ENCODE results near the gene ANAPC10.
"Not testable (repeated sequence)": the region's sequence is repeated elsewhere in the genome, so short reads cannot be mapped to it uniquely, and the experiment has no call there.

Gene ANAPC10

DNA sequence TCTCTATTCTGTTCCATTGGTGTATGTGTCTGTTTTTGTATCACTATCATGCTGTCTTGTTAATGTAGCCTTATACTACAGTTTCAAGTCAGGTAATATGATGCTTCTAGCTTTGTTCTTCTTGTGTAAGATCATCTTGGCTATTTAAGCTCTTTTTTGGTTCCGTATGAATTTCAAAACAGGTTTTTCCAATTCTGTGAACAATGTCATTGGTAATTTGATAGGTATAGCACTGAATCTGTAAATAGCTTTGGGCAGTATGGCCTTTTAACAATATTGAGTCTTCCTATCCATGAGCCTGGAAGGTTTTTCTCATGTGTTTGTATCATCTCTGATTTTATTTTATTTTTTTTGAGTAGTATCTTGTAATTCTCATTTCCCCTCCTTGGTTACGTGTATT lies 94.3 kb downstream of the ANAPC10 start:
- no peak for DNase-seq (ENCODE audit: low spot score)

GRCh38 chr4:145001635-145002034 lies 96.4 kb downstream of the ANAPC10 start:
- no peak for DNase-seq (ENCODE audit: low spot score)

GRCh38 chr4:145000656-145001055 lies 97.3 kb downstream of the ANAPC10 start:
- not testable (repeated sequence) for DNase-seq (ENCODE audit: low spot score)

- DNase-seq (ENCODE audit: low spot score), result no peak
Measured at GRCh38 chr4:144989306-144989705, 108.7 kb downstream of the ANAPC10 start.

DNA sequence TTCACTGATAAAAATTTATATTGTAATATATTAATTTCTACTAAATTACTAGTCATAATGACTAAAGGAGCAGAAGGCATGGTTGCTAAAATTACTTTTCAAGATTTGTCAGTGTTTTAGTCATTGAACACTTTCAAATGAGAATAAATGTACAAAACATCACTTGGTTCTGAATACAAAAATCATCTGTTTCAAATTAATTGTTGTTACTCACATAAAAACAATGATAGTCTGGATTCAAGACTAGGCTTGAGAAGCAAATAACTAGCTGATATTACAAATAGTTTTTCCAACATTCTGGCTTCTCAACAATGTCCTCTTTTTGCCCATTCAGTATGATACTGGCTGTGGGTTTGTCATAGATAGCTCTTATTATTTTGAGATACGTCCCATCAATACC lies 112.5 kb downstream of the ANAPC10 start:
- no peak for DNase-seq (ENCODE audit: low spot score)

GRCh38 chr4:144985014-144985413 lies 113.0 kb downstream of the ANAPC10 start:
- DNase-seq (ENCODE audit: low spot score), result no peak

DNA sequence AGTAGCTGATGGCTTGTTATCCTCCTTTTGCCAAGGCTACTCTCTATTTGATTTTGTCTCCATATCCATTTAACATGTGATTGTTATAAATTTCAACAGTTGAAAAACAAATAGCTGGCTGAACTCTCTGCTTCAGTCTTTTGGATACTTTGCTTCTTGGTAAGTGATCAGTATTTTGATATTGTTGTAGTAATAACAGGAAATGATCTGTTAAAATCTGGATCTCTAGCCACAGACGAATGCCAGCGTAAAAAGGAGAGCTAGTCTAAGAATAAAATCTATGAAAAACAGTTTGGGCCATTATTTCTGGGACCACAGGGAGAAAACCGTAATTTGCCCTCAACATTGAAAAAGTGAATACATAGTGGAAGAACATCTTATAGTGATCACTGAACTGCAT lies 113.8 kb downstream of the ANAPC10 start:
- DNase-seq (ENCODE audit: low spot score), result no peak

DNA sequence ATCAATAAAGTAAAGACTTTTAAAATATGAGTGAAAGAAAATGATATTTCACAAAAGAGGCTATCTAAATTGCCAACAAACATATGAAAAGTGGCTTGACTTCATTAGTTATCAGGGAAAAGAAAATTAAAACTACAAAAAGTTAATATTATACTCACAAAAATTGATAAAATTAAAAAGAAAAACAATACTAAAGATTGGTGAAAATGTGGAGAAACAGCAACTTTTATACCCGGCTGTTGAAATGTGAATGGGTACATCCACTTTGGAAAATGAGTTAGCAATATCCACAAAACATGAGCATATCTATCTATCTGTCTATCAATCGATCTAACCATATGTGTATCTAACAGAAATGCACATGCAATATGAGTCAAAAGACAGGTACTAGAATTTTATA lies 122.3 kb downstream of the ANAPC10 start:
- DNase-seq (ENCODE audit: low spot score), result no peak

DNA sequence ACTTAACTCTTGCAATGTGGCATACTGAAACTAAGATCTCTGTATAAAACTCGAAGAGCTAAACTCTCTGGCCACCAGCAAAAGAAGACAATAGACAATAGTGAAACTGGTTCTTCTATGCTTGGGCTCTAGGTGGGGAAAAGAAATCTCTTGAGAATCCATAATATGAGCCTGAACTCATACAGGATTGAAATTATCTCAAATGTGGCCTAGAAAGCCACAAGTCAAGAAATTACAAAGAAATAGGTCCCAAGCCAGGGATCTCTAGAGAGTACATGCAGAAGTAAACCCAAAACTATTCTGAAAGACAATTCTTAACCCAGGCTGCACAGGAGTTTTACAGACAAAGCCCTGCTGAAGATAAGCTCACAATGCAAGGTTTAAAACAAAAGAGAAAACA lies 127.4 kb downstream of the ANAPC10 start:
- DNase-seq (ENCODE audit: low spot score), result no peak

DNA sequence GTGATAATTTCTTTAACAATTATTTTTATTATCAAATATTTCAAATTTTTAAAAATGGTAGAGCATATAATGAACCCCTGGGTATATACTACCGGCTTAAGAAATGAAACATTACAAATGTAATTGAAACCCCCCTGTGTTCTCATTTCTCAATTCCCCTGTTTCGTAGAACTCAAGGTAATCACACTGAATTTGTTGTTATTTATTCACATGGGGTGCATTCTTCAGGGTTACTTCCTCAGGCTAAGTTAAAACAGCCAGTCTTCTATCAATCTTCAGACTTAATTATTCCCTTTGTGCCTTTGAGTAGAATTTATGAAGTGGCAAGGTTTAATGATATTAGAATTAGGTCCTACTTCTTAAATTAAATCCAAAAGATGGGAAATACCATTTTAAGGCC lies 128.2 kb downstream of the ANAPC10 start:
- no peak for DNase-seq (ENCODE audit: low spot score)

DNA sequence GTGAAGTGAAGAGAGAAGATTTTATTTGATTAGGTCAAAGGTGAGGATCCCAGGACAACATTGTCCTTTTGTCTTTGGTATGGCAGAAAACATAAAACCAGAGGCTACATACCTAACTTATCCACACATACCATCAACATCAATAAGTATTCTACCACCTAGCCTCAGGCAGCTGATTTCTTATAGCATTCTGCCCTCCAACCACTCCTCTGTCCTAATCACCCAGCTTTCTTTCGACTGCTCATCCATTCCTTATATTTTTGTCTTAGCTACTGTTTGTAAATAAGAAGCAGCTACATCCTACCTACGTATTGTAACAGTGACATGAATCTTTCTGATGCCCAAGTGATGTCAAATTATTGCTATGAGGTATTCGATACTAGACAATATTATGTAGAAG lies 129.4 kb downstream of the ANAPC10 start:
- no peak for DNase-seq (ENCODE audit: low spot score)

DNA sequence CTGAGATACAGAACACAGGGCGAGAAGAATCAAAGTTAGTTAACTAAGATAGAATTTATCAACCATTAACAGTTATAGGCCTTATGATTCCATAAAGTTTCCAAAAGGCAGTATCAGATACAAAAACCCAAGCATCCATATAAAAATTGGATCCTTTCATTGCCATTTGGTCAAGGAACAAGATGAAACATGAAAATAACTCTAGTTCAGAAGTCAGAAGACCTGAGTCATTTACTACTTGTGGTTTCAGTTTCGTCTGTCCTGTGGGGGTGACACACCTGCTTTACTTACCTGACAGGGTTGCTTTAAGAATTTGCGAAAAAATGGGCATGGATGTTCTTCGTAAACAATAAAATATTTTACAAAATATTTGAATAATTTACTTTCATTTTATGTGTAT lies 130.8 kb downstream of the ANAPC10 start:
- no peak for DNase-seq (ENCODE audit: low spot score)

DNA sequence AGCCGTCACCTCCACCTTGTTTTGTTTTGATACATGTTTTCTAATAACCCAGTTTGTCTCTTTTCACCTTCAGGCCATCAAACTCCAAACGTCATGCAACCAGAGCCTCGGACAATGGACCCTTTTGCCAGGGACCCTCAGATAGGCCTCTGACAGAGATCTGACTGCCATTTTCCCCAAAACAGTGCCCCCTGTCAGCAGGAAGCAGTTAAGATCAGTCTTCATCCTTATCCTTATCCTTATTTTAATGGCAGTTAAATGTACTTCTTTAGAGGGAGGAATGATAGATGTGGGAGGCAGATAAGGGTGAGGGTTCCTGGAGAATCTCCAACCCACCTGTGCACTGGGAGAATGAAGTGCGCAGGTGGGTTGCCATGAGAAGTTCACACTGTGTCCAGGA lies 135.7 kb downstream of the ANAPC10 start:
- no peak for DNase-seq (ENCODE audit: low spot score)

- DNase-seq (ENCODE audit: low spot score), result no peak
Measured at GRCh38 chr4:144955104-144955503, 142.9 kb downstream of the ANAPC10 start.

DNA sequence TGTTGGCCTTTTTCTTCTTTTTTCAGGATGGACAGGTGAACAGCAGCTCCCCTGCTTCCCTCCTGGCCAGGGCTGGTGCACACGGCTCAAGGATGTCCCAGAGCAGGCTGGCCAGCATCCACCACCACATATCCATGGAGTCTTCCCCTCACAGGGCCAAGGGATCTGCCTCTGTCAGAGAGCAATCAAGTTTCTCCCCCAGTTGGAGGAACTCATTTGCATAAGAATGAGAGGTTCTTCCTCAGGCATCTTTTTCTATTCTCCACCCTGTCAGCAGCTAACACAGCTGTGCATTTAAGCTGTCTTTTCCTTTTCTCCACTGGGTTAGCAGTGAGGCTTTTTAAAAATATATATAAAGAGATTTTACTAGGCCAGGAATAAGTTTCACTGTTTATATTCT lies 143.8 kb downstream of the ANAPC10 start:
- no peak for DNase-seq (ENCODE audit: low spot score)

- DNase-seq (ENCODE audit: low spot score), result no peak
Measured at GRCh38 chr4:144948421-144948820, 149.6 kb downstream of the ANAPC10 start.

DNA sequence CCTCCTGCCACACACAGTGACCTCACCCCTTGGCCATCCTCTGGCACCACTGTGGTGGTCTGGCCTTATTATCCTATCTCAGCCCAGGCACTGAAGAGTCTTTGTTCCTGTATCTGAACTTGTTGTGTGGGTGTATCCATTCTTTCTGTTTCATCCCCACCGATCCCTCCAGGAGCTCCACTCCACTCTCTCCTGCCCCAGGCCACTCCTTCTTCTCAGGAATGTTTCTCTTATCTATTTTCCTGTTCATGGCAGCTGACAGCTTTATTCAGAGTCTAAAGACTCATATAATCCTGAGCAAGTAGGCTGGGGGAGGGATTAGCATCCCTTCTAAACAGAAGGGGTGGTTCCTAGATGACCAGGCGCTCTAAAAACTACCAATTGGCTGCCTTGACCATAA lies 150.0 kb downstream of the ANAPC10 start:
- DNase-seq (ENCODE audit: low spot score), result no peak
